DND-41 (cell line): Measurements from ENCODE around the gene SYT1.

ENCODE experiments used
- ATAC-seq: fragments of 200-7000 bp; cut with Tn5 transposase; 3 replicates; pipeline ENCODE4 v1.9.1; 2021; ENCODE audit warnings: low read depth; ENCODE audit not compliant: insufficient read depth
- DNase-seq: peaks from one replicate; pipeline ENCODE4 v3.0.0-alpha.2; 2020
- H2AFZ ChIP-seq: 2 replicates; pipeline ENCODE4 v1.6.0; 2012; ENCODE audit warnings: low read depth, low read length
- H3K27ac ChIP-seq: 2 replicates; pipeline ENCODE4 v1.5.1; 2012; ENCODE audit warnings: low read length, inconsistent platforms
- H3K27me3 ChIP-seq: fragments of 200-600 bp; sonication (generic); 2 replicates; pipeline ENCODE4 v1.6.0; 2012; ENCODE audit warnings: low read length, mild to moderate bottlenecking, inconsistent platforms; ENCODE audit not compliant: insufficient read depth, poor library complexity
- H3K36me3 ChIP-seq: 2 replicates; pipeline ENCODE4 v1.5.1; 2012; ENCODE audit warnings: low read length, inconsistent platforms; ENCODE audit not compliant: insufficient read depth
- H3K4me1 ChIP-seq: 2 replicates; pipeline ENCODE4 v1.5.1; 2012; ENCODE audit warnings: mild to moderate bottlenecking, low read length; ENCODE audit not compliant: insufficient read depth
- H3K4me2 ChIP-seq: 2 replicates; pipeline ENCODE4 v1.6.0; 2012; ENCODE audit warnings: mild to moderate bottlenecking, moderate library complexity, low read length, inconsistent platforms; ENCODE audit not compliant: insufficient read depth
- H3K4me3 ChIP-seq, 2 experiments: fragments of 200-600 bp in 1 of 2; shearing (Covaris generic) in 1 of 2; 2 replicates each; pipeline ENCODE4 v1.5.1; 2012 to 2016; ENCODE audit warnings: inconsistent platforms in 2 of 2, low read length in 2 of 2, mild to moderate bottlenecking in 2 of 2, low read depth in 1 of 2, moderate library complexity in 1 of 2
- H3K79me2 ChIP-seq: 2 replicates; pipeline ENCODE4 v1.6.0; 2012; ENCODE audit warnings: low read length, inconsistent platforms; ENCODE audit not compliant: insufficient read depth
- H3K9ac ChIP-seq: 2 replicates; pipeline ENCODE4 v1.6.0; 2012; ENCODE audit warnings: low read depth, mild to moderate bottlenecking, inconsistent platforms, low read length, moderate library complexity
- H3K9me3 ChIP-seq: 2 replicates; pipeline ENCODE4 v1.5.1; 2012; ENCODE audit warnings: low read length, moderate library complexity, mild to moderate bottlenecking, inconsistent platforms; ENCODE audit not compliant: insufficient read depth, severe bottlenecking
- H4K20me1 ChIP-seq: 2 replicates; pipeline ENCODE4 v1.6.0; 2012; ENCODE audit warnings: low read length; ENCODE audit not compliant: insufficient read depth
- CTCF ChIP-seq: IDR thresholded peaks from 2 replicates; pipeline ENCODE4 v1.5.1; 2012; ENCODE audit warnings: borderline replicate concordance, low read length, moderate library complexity, mild to moderate bottlenecking; ENCODE audit not compliant: poor library complexity, severe bottlenecking; ENCODE audit errors: extremely low read depth
- EZH2 ChIP-seq: IDR thresholded peaks from 3 replicates; pipeline ENCODE4 v1.6.1; 2012; ENCODE audit warnings: borderline replicate concordance, low read depth, mild to moderate bottlenecking, moderate library complexity, low read length, inconsistent platforms; ENCODE audit not compliant: severe bottlenecking

SYT1 gene

GRCh38 chr12:79326663-79327062 lies 462.1 kb downstream of the SYT1 start:
- DNase-seq, result no peak

GRCh38 chr12:79327465-79327864 lies 462.9 kb downstream of the SYT1 start:
- no peaks in the 10 kb centered on the region for H4K20me1 ChIP-seq
- no peaks in the 10 kb centered on the region for H3K79me2 ChIP-seq
- H3K4me2 ChIP-seq, result no peak overlapping the region
- no peak for DNase-seq
- ATAC-seq, result no peak
- no peak overlapping the region for H2AFZ ChIP-seq
- no peak overlapping the region for H3K4me3 ChIP-seq
- H3K9me3 ChIP-seq, result no peaks in the 10 kb centered on the region
- no peak for TF ChIP-seq EZH2
- TF ChIP-seq CTCF, result no peak
- no peaks in the 10 kb centered on the region for H3K27me3 ChIP-seq
- no peaks in the 10 kb centered on the region for H3K36me3 ChIP-seq
- no peak overlapping the region for H3K9ac ChIP-seq
- no peak overlapping the region for H3K27ac ChIP-seq
- no peaks in the 10 kb centered on the region for H3K4me1 ChIP-seq

More at GRCh38 chr12:79326663-79327062, 462.1 kb downstream of the SYT1 start:
- H3K79me2 ChIP-seq, result no peaks in the 10 kb centered on the region
- H3K27ac ChIP-seq, result no peak overlapping the region
- no peaks in the 10 kb centered on the region for H3K9me3 ChIP-seq
- TF ChIP-seq CTCF (no peak), EZH2 (no peak)
- no peak for ATAC-seq
- H3K36me3 ChIP-seq, result no peaks in the 10 kb centered on the region
- H3K27me3 ChIP-seq, result no peaks in the 10 kb centered on the region
- H4K20me1 ChIP-seq, result no peaks in the 10 kb centered on the region
- H2AFZ ChIP-seq, result no peak overlapping the region
- no peak overlapping the region for H3K4me3 ChIP-seq
- H3K4me1 ChIP-seq, result no peaks in the 10 kb centered on the region
- H3K9ac ChIP-seq, result no peak overlapping the region
- no peak overlapping the region for H3K4me2 ChIP-seq

GRCh38 chr12:79329933-79330332 lies 465.4 kb downstream of the SYT1 start:
- TF ChIP-seq EZH2 (no peak), CTCF (no peak)
- H3K27ac ChIP-seq, result no peak overlapping the region
- no peaks in the 10 kb centered on the region for H3K36me3 ChIP-seq
- ATAC-seq (no peak), DNase-seq (no peak)
- no peaks in the 10 kb centered on the region for H3K4me1 ChIP-seq
- H3K27me3 ChIP-seq, result no peaks in the 10 kb centered on the region
- no peak overlapping the region for H3K4me2 ChIP-seq
- no peak overlapping the region for H3K9ac ChIP-seq
- H3K9me3 ChIP-seq, result no peaks in the 10 kb centered on the region
- H4K20me1 ChIP-seq, result no peaks in the 10 kb centered on the region
- no peak overlapping the region for H3K4me3 ChIP-seq
- H2AFZ ChIP-seq, result no peak overlapping the region
- no peaks in the 10 kb centered on the region for H3K79me2 ChIP-seq

- Histone ChIP-seq H3K79me2 (no peaks in the 10 kb centered on the region), H3K4me1 (no peaks in the 10 kb centered on the region), H3K9ac (no peak overlapping the region), H3K36me3 (no peaks in the 10 kb centered on the region), H3K4me2 (no peak overlapping the region), H4K20me1 (no peaks in the 10 kb centered on the region), H2AFZ (no peak overlapping the region), H3K4me3 (no peak overlapping the region), H3K9me3 (no peaks in the 10 kb centered on the region), H3K27ac (no peak overlapping the region), H3K27me3 (no peaks in the 10 kb centered on the region)
- TF ChIP-seq EZH2 (no peak), CTCF (no peak)
- ATAC-seq, result no peak
- no peak for DNase-seq
Measured at GRCh38 chr12:79331870-79332269, 467.3 kb downstream of the SYT1 start.
